WTC11 (cell line): ENCODE data around the gene ZNF276.

Source experiments
- CTCF ChIP-seq: fragments of 200-600 bp; IDR thresholded peaks from 2 replicates; pipeline ENCODE4 v1.8.0; 2022; ENCODE audit warnings: antibody characterized with exemption
- E2F4 ChIP-seq: sonication (generic); formaldehyde crosslinking; IDR thresholded peaks from 2 replicates; pipeline ENCODE4 v1.8.1; 2022; ENCODE audit warnings: low read depth, mild to moderate bottlenecking, moderate library complexity, missing genetic modification reagents, borderline replicate concordance
- ESRRA ChIP-seq: sonication (generic); formaldehyde crosslinking; IDR thresholded peaks from 2 replicates; pipeline ENCODE4 v1.8.1; 2022; ENCODE audit warnings: mild to moderate bottlenecking, missing genetic modification reagents, borderline replicate concordance
- FOXJ3 ChIP-seq: sonication (generic); formaldehyde crosslinking; IDR thresholded peaks from 2 replicates; pipeline ENCODE4 v1.9.0; 2021; ENCODE audit warnings: missing genetic modification reagents, mild to moderate bottlenecking, borderline replicate concordance
- JUN ChIP-seq: sonication (generic); formaldehyde crosslinking; IDR thresholded peaks from 2 replicates; pipeline ENCODE4 v1.8.0; 2023; ENCODE audit warnings: mild to moderate bottlenecking, missing genetic modification reagents
- PREB ChIP-seq: sonication (generic); formaldehyde crosslinking; IDR thresholded peaks from 2 replicates; pipeline ENCODE4 v1.8.1; 2022; ENCODE audit warnings: mild to moderate bottlenecking, missing genetic modification reagents, moderate library complexity, borderline replicate concordance
- RELA ChIP-seq: sonication (generic); formaldehyde crosslinking; IDR thresholded peaks from 2 replicates; pipeline ENCODE4 v1.8.1; 2022; ENCODE audit warnings: missing genetic modification reagents, mild to moderate bottlenecking, borderline replicate concordance
- STAT6 ChIP-seq: sonication (generic); formaldehyde crosslinking; conservative IDR thresholded peaks from 2 replicates; pipeline ENCODE4 v1.8.1; 2023; ENCODE audit warnings: mild to moderate bottlenecking, low read depth, missing genetic modification reagents, moderate library complexity
- TCF7 ChIP-seq: sonication (generic); formaldehyde crosslinking; IDR thresholded peaks from 2 replicates; pipeline ENCODE4 v1.8.0; 2022; ENCODE audit warnings: mild to moderate bottlenecking, low read depth, missing genetic modification reagents, moderate library complexity
- ZNF263 ChIP-seq: sonication (generic); formaldehyde crosslinking; IDR thresholded peaks from 2 replicates; pipeline ENCODE4 v1.8.1; 2022; ENCODE audit warnings: low read depth, mild to moderate bottlenecking, moderate library complexity, missing genetic modification reagents

GRCh38 chr16:89712274-89712781 lies 9.0 kb upstream of the ZNF276 start:
- TF ChIP-seq CTCF (no peak), STAT6 (CRISPR knock-in tag) (no peak), FOXJ3 (CRISPR knock-in tag) (no peak), TCF7 (CRISPR knock-in tag) (no peak), JUN (CRISPR knock-in tag) (no peak), ESRRA (CRISPR knock-in tag) (no peak), RELA (CRISPR knock-in tag) (no peak), E2F4 (CRISPR knock-in tag) (no peak), PREB (CRISPR knock-in tag) (no peak), ZNF263 (CRISPR knock-in tag) (no peak)
